Measurements from ENCODE around the gene CCDC116.

DNA sequence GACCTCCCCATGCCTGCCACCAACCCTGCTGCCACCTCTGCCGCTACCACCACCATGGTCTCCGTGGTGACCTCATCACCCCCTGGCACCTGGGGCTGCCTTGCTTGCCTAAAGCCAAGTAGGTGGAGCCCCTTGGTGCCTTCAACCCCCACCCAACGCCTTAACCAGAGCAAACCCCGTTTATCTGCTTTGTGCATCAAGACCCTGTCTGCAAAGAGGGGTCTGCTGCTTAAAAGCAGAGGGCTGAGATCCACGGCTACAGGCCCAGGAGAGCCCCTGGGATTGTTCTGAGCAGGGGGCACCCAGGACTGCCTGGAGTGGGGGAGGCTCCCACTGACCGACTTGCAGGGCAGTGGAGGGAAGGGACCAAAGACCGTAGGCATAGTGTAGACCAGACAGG lies 28.3 kb downstream of the CCDC116 start:
- TF ChIP-seq CTCF (IDR thresholded peaks at IDR 0.05) (no peak), POLR2A (IDR thresholded peaks at IDR 0.05) (no peak), EP300 (IDR thresholded peaks at IDR 0.05) (no peak)

Data from tibial nerve (tissue), 4 donors.